Omental fat pad (tissue), 4 donors: ENCODE measurements around the gene CNTNAP2. TPM values are rescaled to one million over a fixed set of nuclear protein-coding genes. Genes with fewer than 3 reads are reported as not detected.

Experiments used
- ATAC-seq: fragments of 150-250 bp; one replicate; pipeline ENCODE4 v1.9.1; 2016; ENCODE audit warnings: mild to moderate bottlenecking, moderate library complexity; ENCODE audit not compliant: low FRiP score
- DNase-seq: peaks from one replicate; pipeline ENCODE4 v3.0.0-alpha.2; 2019; ENCODE audit warnings: low spot score
- CTCF ChIP-seq, 3 donors: fragments of 450-650 bp; IDR thresholded peaks; one replicate each; pipeline ENCODE4 v1.5.1; 2016 to 2017; ENCODE audit warnings: antibody characterized with exemption in 3 of 3, mild to moderate bottlenecking in 3 of 3, moderate library complexity in 2 of 3
- total RNA-seq, 4 donors: library from RNA; depleted of rRNA; stranded (reverse); fragments of >200 nt; gene quantifications; one replicate each; pipeline ENCODE4 v1.1.0, GENCODE V29; 2016

CNTNAP2 gene
- total RNA-seq, 4 donors from 2014 or later: 0.38 to 1.5 (median 1.1) TPM; not detected in 1

- DNase-seq: no peak
- ATAC-seq: peak; percentile 17
- TF ChIP-seq CTCF (IDR thresholded peaks at IDR 0.05): no peak
Observed at GRCh38 chr7:148241700-148242293, 2125.2 kb downstream of the CNTNAP2 start.

GRCh38 chr7:148242294-148242821 lies 2125.8 kb downstream of the CNTNAP2 start:
- DNase-seq (no peak), ATAC-seq (peak; percentile 70)
- TF ChIP-seq CTCF (IDR thresholded peaks at IDR 0.05): peak in 1 of 3 donors; percentile 6

- TF ChIP-seq CTCF (IDR thresholded peaks at IDR 0.05): no peak
- DNase-seq (no peak), ATAC-seq (no peak)
Observed at GRCh38 chr7:148245381-148245780, 2128.8 kb downstream of the CNTNAP2 start.

GRCh38 chr7:148253629-148254028 lies 2137.0 kb downstream of the CNTNAP2 start:
- DNase-seq (no peak), ATAC-seq (no peak)
- TF ChIP-seq CTCF (IDR thresholded peaks at IDR 0.05): no peak

GRCh38 chr7:148255333-148255732 lies 2138.7 kb downstream of the CNTNAP2 start:
- no peak for DNase-seq
- no peak for ATAC-seq
- TF ChIP-seq CTCF (IDR thresholded peaks at IDR 0.05): no peak

- DNase-seq (no peak), ATAC-seq (no peak)
- TF ChIP-seq CTCF (IDR thresholded peaks at IDR 0.05): no peak
Observed at GRCh38 chr7:148256433-148256832, 2139.8 kb downstream of the CNTNAP2 start.

- ATAC-seq (no peak), DNase-seq (no peak)
- TF ChIP-seq CTCF (IDR thresholded peaks at IDR 0.05): no peak
Observed at GRCh38 chr7:148260599-148260998, 2144.0 kb downstream of the CNTNAP2 start.
